ENCODE measurements around the gene HDAC9.
"Not testable (repeated sequence)": the region's sequence is repeated elsewhere in the genome, so short reads cannot be mapped to it uniquely, and the experiment has no call there.

Gene HDAC9

DNA sequence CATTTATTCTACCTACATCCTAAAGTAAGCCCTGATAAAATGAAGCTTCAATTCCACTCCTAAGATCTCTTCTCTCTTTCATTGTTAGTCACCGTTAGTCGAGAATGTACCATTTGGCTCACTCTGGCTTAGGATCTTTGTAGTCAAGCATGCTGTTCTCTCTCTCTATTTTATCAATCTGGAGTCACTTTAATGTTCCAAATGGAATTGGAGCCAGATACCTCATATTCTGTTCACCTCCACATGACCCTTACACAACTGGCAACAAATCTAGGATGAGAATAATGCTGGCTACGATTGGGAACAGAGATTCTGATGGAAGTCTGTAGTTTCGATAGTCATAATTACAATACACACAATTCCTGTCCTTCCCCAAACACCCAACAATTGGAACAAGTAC is 408.1 kb downstream of the HDAC9 start:
- no peak for DNase-seq

DNA sequence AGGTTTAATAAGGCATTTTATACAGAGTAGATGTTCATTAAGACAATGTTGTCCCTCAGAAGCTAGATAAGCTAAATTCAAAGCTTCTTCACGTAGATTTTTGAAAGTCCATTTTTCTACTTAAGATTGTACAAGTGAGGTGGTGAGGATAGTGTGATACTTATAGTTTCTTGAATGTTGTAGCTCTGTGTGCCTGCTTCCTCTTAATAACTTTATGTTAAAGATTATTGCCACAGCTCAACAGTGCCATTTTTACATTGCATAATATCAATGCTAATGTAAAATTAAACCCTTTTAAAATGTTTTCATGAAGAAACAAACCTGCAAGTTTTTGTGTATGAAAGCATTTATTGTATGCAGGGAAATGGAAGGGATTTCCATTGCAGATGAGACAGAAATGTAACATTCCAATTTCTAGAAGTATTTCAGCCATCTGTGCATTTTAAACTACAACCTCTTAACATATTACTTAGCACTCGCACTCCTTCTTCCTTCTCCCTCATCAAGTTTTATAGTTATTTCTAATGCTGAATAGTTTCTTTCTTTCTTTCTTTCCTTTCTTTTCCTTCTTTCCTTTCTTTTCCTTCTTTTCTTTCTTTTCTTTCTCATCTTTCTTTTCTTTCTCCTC is 409.9 kb downstream of the HDAC9 start:
- DNase-seq: no peak

DNA sequence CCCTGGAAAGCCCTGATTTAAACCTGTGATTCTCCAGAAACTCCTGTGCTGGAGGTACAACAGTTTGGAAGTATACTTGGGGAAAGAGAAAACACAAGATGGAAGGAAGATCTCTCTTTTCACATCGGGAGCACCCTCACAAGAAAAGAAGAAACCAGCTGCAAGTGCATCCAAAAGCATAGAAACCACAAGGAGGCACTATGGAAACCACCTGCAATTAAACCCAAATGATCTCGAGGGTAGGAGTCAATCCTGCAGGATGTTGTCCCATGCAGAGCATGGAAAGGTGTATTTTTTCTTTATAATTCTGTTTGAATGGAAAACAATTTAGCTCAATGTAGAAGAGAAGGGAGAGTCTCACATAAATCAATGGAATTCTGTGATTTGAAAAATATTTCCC is 411.4 kb downstream of the HDAC9 start:
- DNase-seq: no peak

DNA sequence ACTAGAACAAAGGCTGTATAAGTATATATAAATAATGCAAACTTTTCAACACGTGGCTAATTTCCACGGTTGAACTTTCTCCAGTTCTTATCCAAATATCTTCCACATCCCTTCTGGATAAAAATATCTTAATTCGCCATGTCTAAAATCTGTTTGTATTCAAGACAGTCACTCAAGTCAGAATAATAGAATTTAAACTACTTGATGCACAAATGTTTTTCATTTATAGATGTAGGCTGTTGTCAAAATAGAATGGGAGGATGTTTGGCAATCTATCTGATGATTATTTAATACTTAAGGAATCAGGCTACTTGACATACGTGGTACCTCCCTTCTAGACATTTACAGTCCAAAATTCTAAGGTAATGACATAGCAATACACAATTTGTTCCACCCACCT is 417.6 kb downstream of the HDAC9 start:
- no peak for DNase-seq

DNA sequence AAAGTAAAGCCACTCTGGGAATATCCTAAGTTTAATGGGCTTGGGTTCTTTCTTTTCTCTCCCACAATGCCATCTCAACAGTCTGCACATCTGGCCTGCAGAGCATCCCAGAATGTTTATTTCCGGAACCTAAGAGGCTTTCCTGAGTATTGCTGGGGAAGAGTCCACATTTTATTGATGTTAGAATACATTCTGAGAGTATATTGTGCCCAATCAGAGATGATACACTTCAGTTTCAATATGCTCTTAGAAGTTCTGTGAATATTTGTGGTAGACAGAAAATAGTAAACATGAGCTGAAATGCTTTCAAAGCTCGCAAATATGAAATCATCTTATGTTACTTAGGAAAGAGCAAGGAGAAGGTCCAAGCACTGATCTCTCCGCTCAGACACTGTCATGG is 421.3 kb downstream of the HDAC9 start:
- DNase-seq: no peak

DNA sequence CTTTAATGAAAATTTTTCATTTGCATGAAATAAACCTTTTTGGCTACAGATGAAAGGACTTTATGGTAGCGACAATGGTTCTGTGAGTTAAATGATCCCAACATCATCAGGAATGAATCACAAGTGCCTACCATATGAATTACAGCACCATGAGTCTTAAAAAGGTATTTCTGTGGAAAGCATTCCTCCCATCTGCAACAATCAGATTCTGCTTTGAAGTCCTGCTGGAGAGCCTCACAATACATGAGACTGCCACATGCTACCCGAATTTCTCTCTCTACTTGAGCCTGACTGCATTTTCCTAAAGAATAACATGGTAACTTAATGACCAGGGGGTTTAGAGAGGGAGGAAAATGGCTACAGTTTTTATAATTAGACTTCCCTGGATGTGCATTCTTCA is 431.6 kb downstream of the HDAC9 start:
- DNase-seq: no peak

DNA sequence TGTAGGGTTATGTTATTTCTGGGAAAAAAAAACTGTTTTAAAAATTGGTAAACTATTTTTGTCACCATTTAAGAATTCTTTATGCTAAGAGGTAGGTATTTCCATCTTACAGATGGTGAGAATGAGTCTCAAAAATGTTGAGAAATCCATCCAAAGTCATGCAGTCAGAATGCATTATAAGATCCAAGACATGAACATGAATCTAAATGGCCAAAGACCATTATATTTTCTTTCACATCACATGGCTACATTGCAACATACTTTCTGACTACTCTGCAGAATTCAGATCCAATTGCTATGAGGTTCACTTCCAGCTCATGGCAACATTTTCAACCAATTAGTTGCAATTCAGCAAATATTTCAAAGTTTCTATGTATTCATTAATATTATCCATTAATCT is 440.7 kb downstream of the HDAC9 start:
- DNase-seq: no peak

DNA sequence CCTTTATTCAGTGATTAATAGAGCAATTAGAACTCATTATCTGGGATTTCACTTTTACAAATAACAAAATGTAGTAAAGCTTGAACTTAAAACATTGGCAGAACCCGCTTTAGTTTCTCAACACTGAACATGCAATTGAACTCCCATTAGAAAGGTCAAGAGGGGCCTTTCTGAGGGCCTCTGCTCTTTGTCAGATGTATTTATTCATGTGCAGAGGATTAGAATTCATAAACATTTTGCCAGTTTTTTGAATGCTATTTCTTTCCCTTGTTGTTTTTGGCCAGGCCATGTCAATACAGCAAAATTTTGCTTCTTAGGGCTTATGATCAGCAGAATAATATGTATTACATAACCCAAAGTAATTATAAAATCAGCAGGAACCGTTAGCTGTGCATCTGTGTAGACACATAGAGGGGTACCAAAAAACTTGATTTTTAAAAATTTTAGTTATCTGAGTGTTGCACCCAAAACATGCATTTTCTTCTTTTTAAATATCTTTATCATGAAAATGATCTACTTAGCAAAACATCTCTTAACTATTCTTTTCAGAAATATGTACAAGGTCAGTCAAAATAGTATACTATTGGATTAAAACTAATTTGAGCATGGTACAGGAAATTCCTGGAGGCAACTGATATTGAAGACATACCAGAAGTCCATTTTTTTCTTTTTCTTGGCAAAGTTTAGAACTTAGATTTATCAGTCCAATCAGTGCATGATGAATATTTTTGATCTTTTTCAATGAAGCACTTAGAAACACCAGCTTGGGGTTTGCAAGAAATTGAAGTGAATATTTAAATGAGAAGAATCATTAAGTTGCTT is 444.4 kb downstream of the HDAC9 start:
- no peak for DNase-seq

DNA sequence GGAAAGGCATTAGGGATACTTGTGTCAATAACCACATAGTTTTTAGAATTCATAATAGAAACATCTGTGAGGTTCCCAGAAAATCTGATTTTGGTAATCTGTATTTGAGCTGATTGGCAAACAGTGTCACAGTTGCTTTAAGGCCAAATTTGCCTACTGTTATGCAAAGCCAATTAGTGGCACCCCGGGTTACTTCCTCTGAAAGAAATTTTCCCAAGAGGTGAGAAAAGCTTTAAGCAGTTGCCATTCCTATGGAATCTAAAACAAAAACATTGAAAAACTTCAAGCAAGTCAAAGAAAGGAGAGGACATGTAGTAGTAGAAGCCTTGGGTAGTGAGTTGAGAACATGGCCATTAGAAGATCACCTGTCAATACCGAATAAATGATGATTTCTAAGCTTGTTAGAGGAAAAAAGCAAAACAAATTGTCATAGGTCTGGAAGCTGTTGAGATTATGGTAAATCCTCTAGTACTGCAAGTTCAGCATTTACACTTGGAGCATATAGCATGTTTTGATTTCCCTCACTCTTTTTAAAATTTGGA is 445.1 kb downstream of the HDAC9 start:
- no peak for DNase-seq

DNA sequence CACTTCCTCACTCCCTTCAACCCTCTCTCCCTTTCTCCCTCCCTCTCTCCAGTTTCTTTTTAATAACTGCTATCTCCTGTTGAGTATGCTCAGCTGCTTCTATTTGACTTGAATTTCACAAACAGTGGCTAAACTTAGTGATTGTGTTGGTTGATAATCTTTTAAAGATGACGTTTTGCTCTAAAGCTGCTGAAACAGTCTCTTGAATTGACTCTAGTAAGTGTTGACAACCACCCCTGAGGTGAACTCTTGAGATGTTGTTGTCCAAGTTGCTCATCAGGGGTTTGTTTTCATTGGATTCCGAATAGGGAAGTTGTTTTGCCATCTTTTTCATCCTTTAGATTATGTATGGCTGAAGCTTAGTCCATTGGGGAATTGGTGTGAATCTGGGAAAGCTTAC is 445.7 kb downstream of the HDAC9 start:
- no peak for DNase-seq

DNA sequence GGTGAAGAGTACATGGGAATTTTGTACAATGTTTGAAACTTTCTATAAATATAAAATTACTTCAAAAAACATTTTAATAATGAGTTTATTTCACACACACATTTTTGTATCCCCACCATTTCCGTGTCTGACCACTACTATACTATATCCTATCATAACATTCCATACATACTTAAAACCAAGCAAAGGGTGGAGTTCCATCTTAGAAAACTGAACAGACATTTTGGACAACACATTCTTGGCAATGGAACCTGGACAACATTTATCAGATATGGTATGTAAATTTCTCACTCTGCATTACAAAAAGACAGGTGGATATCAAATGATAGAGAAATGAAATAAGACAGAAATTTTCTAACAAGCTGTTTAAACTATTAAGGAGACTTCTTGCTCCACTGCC is 453.0 kb downstream of the HDAC9 start:
- DNase-seq: no peak

DNA sequence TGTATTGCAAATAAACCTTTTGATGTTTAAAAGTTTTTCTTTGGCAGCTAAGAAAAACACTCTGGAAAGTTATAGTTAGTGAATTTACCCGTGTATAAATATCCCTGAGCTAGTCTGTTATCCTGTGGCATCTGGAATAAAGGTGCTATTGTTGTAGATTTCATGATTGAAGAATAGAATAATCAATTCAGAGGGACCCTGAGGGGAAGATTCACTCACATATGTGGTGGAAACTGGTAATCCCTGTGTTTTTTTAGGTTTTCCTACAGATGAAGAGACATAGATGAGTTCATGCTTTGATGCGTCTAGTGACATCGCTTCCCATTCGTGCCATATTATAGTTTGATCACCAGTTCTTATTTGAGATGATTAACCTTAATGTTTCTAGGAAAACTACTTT is 457.3 kb downstream of the HDAC9 start:
- DNase-seq: no peak

DNA sequence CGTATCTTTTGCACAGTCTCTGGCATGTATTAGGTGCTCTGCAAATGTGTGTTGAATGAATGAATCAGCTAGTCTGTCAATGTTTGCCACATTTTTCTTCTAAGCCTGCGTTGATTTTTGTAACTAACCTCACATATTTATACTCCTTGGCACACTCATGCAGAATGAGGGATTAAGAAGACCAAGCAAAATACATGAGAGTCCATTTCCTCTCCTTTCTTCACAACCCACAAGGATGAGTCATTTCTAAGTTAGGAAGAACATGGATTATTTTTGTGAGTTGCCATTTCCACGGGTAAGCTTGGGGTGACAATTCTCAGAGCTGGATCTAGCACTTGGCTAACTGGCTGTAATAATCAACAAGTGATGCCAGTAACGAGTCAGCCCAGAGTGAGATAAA is 463.1 kb downstream of the HDAC9 start:
- no peak for DNase-seq

DNA sequence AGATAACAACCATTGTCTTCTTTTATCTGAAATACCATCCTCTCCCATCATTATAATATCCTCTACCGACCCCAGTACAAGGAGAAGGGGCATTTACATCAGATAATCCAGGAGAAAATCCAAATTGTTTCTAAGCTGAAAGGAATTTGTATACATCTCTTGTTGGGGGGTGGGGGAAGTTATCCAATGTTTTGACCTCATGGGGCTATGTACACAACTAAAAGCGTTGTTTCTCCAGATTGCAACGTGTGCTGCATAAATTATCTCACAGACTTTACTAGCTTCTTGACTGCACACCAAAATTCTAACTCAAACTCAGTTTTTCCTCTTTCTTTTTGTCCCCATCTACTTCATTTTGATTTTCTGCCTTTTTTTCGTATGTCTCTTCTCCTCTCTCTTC is 465.2 kb downstream of the HDAC9 start:
- DNase-seq: no peak

DNA sequence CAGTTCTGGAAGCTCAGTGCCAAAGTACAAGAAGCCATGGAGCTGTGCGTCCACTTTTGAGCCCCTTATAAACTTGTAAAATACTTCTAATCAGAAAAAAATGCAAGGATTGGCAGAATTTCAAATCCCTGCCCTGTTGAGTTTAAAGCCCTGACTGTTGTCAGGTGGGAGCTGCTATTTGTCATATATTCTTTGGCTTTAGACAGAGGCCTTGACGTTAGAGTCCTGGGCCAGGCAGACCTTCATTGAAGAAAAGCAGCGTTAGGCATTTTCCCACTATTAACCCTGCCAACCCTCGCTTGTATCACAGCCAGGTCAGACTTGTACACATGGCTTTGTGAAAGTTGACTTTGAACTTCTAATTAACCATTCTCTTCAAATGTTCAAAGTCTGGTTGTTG is 466.5 kb downstream of the HDAC9 start:
- DNase-seq: no peak

DNA sequence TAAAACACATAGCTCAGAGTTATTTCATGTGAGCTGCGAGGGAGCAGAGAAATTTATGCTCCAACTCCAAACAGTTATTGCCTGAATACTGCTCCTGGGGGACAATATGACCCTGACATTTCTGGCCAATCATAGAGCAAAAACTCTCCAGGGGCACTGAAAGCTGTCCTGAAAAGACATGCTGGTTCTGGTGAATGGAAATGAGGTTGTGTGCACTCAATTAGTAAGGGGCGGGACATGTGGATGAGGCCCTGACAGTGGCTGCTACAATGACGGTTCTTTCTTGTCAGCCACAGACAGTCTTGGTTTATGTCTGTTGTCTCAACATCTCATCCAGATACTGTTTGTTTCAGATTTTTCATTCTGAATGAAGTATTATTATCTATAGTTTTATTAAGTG is 470.1 kb downstream of the HDAC9 start:
- DNase-seq: no peak

DNA sequence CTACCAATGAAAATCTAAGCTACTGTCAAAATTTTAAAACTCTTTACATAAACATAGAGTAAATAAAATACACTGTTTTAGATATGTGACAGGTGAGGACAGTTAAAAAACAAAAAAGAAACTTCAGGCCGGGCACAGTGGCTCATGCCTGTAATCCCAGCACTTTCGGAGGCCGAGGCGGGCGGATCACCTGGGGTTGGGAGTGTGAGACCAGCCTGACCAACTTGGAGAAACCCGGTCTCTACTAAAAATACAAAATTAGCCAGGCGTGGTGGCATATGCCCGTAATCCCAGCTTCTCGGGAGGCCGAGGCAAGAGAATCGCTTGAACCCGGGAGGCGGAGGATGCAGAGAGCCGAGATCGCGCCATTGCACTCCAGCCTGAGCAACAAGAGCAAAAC is 472.2 kb downstream of the HDAC9 start:
- not testable (repeated sequence) for DNase-seq

DNA sequence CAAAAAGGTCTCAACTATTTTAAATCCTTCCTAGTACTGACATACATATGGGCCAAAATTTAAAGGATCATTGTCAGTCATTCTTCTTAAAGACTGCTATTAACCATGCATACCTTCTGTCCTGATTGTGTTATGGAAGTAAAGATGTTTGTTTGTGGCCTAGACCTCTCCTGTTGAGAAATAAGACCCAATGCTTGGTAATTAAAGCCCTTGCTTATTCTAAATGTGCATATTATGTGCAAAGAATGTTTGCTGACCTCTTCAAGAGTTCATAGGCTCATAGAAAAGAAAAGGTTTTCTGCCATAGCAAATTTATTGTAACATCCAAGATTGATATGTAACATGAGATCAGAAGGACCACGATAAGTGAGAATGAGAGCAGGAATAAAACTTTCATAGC is 476.3 kb downstream of the HDAC9 start:
- DNase-seq: no peak

DNA sequence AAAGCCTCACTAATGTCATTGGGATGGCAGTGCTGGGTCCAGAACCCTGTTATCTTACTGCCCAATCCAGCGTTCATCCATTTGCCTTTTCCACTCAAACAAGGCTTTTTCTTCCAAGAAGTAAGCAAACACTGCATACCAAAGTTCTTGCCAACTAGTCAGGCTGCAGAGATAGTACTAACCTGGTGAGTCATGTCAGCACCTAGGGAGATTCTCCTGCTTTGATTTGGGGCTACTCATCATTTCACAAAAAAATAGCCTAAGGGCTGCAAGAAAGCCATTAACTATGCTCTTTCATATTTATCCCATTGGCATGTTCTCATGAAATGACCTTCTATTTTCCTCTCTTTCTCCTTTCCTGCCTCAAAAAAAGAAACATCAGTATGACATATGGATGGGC is 479.3 kb downstream of the HDAC9 start:
- DNase-seq: no peak

DNA sequence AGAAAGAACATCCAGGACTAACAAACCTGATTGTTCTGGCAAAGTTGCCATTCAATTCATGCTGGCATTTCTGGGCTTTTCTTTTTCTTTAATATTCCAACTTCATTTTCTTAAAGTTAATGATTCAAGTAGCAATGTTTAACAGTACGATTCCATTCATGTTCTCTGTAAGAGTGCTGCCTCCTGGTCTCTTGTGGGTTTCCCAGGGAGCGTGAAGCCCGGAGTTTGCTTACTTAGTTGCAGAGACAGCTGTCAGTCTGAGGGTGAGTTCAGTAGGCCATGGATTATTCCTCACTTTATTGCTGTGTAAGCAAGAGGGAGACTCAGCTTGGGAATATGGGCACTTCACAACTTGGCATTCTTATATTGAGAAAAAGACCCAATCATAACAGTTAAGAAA is 479.7 kb downstream of the HDAC9 start:
- no peak for DNase-seq

DNA sequence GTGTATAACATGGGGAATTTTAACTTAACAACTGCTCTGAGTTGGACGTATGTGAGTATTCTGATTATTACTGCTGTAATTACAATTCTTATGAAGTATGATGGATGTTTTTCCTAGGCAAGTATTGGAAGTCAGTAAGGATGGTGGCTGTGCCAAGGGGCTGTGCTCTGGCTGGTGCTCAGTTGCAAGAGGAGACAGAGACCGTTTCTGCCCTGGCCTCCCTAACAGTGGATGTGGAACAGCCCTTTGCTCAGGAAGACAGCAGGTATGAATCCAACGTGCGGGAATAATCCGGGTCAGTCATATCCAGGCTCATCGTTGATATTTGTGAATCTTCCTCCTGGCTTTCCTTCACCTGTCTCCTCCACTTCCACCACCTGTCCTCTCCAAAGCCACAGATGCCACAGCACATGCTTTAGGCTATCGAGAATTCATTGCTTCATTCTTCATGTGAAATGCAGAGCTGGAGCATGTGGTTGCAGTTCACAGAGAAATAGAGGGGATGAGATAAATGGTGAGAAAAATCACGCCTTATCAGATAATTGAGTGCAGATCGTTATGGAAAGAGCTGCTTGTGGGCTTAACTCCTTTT is 480.2 kb downstream of the HDAC9 start:
- DNase-seq: no peak

DNA sequence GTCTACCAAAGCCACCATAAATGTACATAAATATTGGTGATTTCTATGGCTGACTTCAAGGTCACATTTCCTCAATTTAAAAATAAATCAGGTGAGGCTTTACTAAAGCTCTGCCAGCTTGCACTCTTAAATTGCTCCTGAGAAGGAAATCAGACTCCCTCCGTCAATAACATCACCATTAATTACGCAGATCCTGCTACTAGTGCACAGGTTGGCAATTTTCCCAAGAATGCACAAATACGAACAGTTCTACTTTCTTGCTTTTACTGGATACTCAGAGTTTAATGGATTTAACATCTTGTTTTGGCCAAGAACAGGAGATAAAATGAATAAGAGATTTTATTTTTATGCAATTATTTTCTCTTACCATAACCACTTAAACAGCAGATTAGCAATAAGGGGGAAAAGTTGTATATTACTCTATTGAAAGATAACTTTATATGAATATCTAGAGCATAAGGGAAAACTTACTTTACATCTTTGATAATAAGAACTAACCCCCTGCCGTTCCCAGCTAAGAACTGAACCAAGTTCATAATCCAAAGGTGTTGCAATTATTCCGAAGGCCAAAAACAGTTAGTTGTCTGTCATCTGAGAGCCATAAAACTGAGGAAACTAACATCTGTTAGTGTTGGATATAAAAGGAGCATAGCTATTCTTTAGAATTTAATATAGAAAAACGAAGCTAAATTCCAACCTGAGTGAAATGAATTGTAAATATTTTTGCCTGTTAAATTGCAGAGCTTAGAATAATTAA is 481.3 kb downstream of the HDAC9 start:
- DNase-seq: peak; percentile 57

DNA sequence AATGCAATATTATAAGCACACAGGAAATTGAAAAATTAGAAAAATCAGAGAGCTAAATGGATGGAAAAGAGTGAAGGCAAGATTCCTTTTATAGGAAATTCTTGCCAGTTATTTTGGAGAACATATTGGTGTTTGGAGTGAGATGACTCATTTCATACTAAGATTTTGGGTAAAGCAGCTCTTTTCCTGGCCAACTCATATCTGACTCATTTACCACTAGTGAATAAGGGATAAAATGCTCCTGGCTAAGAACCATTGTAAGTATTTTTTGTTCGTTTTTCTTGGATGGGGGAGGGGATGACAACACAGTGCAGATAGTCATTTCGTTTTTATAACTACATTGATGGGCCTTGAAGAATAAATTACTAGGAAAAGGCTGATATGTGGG is 482.6 kb downstream of the HDAC9 start:
- no peak for DNase-seq

DNA sequence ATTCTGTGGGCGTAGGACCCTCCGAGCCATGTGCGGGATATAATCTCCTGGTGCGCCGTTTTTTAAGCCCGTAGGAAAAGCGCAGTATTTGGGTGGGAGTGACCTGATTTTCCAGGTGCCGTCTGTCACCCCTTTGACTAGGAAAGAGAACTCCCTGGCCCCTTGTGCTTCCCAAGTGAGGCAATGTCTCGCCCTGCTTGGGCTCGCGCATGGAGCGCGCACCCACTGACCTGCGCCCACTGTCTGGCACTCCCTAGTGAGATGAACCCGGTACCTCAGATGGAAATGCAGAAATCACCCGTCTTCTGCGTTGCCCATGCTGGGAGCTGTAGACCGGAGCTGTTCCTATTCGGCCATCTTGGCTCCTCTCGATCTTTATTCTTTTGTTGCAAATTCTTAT is 495.2 kb downstream of the HDAC9 start:
- DNase-seq: not testable (repeated sequence)

Data from DMS79 (cell line).